HFF-Myc (cell line): ENCODE results near the gene MAB21L3.

Experiments used
- DNase-seq: peaks from one replicate; pipeline ENCODE4 v3.0.0-alpha.2; 2011; ENCODE audit warnings: low read depth; ENCODE audit errors: extremely low read depth
- H3K4me3 ChIP-seq: replicated peaks from 2 replicates; pipeline ENCODE4 v1.5.1; 2011; ENCODE audit warnings: low read depth, mild to moderate bottlenecking, control low read depth, low read length
- TF ChIP-seq, protein P1 (sequence below): IDR thresholded peaks from 2 replicates; pipeline ENCODE4 v1.5.1; 2012; ENCODE audit warnings: mild to moderate bottlenecking, low read depth, low read length, control low read depth; ENCODE audit errors: missing control alignments

Gene MAB21L3

DNA sequence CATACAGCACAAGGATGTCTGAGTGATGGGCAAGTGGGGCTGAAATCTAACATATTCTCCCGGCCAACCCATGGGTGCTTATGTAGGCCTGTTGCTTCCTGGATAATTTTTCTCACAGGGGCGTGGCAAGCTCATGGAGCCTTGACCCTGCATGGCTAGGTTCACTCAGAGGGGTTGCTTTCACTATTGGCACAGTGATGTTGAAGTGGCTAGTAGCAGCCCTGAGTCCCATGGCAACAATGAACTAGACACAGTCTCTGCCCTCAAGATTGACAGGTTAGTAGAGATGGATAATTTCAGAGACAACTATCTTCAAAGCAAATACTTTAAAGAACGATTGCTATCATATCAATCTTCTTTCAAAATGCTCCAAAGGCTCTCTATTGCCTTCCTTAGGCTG lies 6.5 kb upstream of the MAB21L3 start:
- no peak overlapping the region for H3K4me3 ChIP-seq
- TF ChIP-seq, protein P1, sequence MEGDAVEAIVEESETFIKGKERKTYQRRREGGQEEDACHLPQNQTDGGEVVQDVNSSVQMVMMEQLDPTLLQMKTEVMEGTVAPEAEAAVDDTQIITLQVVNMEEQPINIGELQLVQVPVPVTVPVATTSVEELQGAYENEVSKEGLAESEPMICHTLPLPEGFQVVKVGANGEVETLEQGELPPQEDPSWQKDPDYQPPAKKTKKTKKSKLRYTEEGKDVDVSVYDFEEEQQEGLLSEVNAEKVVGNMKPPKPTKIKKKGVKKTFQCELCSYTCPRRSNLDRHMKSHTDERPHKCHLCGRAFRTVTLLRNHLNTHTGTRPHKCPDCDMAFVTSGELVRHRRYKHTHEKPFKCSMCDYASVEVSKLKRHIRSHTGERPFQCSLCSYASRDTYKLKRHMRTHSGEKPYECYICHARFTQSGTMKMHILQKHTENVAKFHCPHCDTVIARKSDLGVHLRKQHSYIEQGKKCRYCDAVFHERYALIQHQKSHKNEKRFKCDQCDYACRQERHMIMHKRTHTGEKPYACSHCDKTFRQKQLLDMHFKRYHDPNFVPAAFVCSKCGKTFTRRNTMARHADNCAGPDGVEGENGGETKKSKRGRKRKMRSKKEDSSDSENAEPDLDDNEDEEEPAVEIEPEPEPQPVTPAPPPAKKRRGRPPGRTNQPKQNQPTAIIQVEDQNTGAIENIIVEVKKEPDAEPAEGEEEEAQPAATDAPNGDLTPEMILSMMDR: no peak
- no peak for DNase-seq

- TF ChIP-seq, protein P1: no peak
- H3K4me3 ChIP-seq: no peak overlapping the region
- DNase-seq: no peak
These were observed 5.2 kb upstream of the MAB21L3 start for GRCh38 chr1:116105996-116106395.

DNA sequence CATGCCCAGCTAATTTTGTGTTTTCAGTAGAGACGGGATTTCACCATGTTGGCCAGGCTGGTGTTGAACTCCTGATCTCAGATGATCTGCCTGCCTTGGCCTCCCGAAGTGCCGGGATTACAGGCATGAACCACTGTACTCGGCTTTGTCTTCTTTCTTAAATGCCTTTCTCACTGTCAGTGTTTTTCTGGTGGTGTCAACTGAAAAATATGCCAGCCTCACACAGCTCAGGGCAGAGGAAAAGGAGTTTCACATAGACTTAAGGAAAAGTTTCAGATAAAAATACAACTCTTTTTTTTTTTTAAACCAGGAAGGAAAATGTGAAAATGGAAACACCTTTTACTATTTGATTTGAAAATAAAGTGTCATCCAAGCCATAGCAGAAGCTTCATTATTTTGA lies 4.6 kb upstream of the MAB21L3 start:
- H3K4me3 ChIP-seq: no peak overlapping the region
- TF ChIP-seq, protein P1: no peak
- no peak for DNase-seq

DNA sequence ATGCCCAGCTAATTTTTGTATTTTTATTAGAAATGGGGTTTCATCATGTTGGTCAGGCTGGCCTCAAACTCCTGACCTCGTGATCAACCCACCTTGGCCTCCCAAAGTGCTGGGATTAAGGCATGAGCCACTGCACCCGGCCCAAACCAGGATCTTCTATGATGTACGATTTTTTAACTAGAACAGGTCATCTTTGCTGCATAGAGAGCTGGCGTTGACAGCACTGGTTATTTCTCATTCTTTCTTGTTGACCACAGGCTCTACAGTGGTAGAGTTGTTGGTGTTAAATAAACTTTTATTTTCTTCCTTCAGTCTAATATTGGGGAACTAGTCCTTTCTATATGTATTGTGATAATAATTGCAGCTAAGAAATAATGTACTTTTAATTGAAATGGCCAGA lies 3.8 kb upstream of the MAB21L3 start:
- H3K4me3 ChIP-seq: no peak overlapping the region
- DNase-seq: no peak
- TF ChIP-seq, protein P1: no peak

- TF ChIP-seq, protein P1: no peak
- no peak overlapping the region for H3K4me3 ChIP-seq
- no peak for DNase-seq
These were observed 374 bp downstream of the MAB21L3 start for GRCh38 chr1:116111524-116112021.

DNA sequence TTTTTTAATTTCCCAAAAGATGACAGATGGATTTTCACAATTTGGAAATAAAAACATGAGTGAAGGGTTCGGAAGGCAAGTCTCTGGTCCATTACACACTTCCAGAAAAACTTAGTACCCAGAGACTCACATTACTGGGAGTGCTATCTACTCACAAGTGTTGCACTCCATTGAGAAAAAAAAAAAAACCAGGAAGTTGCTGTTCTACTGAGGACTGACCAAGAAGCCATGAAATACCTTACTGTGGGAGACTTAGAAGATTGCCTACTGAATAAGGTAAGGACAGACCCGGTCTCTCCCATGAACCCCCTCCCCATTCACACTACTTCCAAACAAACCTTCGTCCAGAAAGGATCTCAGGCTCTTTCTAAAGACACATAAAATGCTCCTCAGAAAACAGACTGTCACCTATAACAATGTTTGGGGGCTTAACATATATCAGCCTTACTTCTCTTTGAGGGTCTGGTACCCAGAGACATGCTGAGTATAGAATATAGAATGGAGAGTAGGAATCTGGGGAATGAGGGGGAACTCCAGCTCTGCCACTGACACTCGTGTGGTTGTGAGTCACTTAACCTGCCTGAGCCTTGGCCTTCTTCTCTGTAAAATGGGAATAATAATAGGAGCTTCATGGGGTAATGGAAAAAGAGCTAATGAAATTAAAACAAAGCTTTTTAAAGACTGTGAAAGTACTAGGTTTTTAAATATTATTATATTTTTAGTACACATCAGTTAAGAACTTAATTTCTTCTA lies 1.4 kb downstream of the MAB21L3 start:
- no peak for DNase-seq
- H3K4me3 ChIP-seq: no peak overlapping the region
- TF ChIP-seq, protein P1: no peak
